ENCODE data around the gene TSPEAR. TPM values are rescaled to one million over a fixed set of nuclear protein-coding genes. Genes with fewer than 3 reads are reported as not detected.

TSPEAR gene
- total RNA-seq, 1 experiment from 2014 or later, result 2.1 TPM

GRCh38 chr21:44500111-44500510 is 211.3 kb downstream of the TSPEAR start (continued):
- no peak for TF ChIP-seq ARID4B (CRISPR knock-in tag; IDR thresholded peaks at IDR 0.05; ENCODE audit: borderline replicate concordance)
- TF ChIP-seq KAT7 (CRISPR knock-in tag; IDR thresholded peaks at IDR 0.05; ENCODE audit: borderline replicate concordance), result no peak
- no peak for TF ChIP-seq IRF2 (CRISPR knock-in tag; IDR thresholded peaks at IDR 0.05; ENCODE audit: borderline replicate concordance, low read depth)
- TF ChIP-seq CBFB (CRISPR knock-in tag; IDR thresholded peaks at IDR 0.05; ENCODE audit: low read depth), result no peak
- no peak for TF ChIP-seq GABPB1 (CRISPR knock-in tag; IDR thresholded peaks at IDR 0.05)
- no peak for TF ChIP-seq ZBTB43 (CRISPR knock-in tag; IDR thresholded peaks at IDR 0.05)

- H3K27ac Mint-ChIP-seq, result no peak overlapping the region
- H3K4me3 Mint-ChIP-seq, result no peak overlapping the region
- DNase-seq (ENCODE audit: low spot score) (no peak), ATAC-seq (peak; percentile 24; the same call in 1 of the 2 replicates)
- H3K9me3 Mint-ChIP-seq, result no peaks in the 10 kb centered on the region
- H3K27me3 Mint-ChIP-seq (ENCODE audit: low read depth), result no peaks in the 10 kb centered on the region
- POLR2A ChIA-PET, result no interaction called here
- CTCF ChIA-PET, result interaction anchor here (1.4 kb wide), 1 partner anchor 10 kb away, joined by 3 read pairs; no protein-coding TSS in a partner anchor
- H3K36me3 Mint-ChIP-seq, result peaks cover 5% of the 10 kb centered on the region; the same call in 1 of the 2 replicates
- TF ChIP-seq NR1H2 (CRISPR knock-in tag; IDR thresholded peaks at IDR 0.05) (no peak), ZNF425 (CRISPR knock-in tag; conservative IDR thresholded peaks at IDR 0.05) (no peak), NR2C2 (CRISPR knock-in tag; IDR thresholded peaks at IDR 0.05) (no peak), CREM (CRISPR knock-in tag; IDR thresholded peaks at IDR 0.05) (no peak), ZMAT4 (CRISPR knock-in tag; IDR thresholded peaks at IDR 0.05) (no peak), ZNF219 (CRISPR knock-in tag; IDR thresholded peaks at IDR 0.05; ENCODE audit: borderline replicate concordance) (no peak), ZBTB43 (CRISPR knock-in tag; IDR thresholded peaks at IDR 0.05) (no peak), ZBTB21 (CRISPR knock-in tag; IDR thresholded peaks at IDR 0.05; ENCODE audit: borderline replicate concordance) (no peak), ZNF281 (CRISPR knock-in tag; IDR thresholded peaks at IDR 0.05) (no peak), JAZF1 (CRISPR knock-in tag; IDR thresholded peaks at IDR 0.05) (no peak), CREB1 (CRISPR knock-in tag; IDR thresholded peaks at IDR 0.05) (no peak), IRF1 (CRISPR knock-in tag; IDR thresholded peaks at IDR 0.05) (no peak), RORB (CRISPR knock-in tag; IDR thresholded peaks at IDR 0.05) (no peak)
- peaks cover 27% of the 10 kb centered on the region for H3K4me1 Mint-ChIP-seq
Measured at GRCh38 chr21:44499631-44500030, 211.7 kb downstream of the TSPEAR start.
